ENCODE measurements around the gene FBN3.

The FBN3 gene

GRCh38 chr19:8149261-8150094 is at the start of gene FBN3:
Gene FBN3 (minus strand): TSS chr19:8149592. CDS start chr19:8147480, 2,112 bp downstream.
- no peak for DNase-seq (ENCODE audit: low read depth)
- TF ChIP-seq CTCF (conservative IDR thresholded peaks at IDR 0.05; ENCODE audit: low read depth, low read length): no peak
- H3K4me3 ChIP-seq (ENCODE audit: low read depth, low read length): no peak within 1 kb of the TSS

- DNase-seq (ENCODE audit: low read depth): no peak
- H3K4me3 ChIP-seq (ENCODE audit: low read depth, low read length): no peak overlapping the region
- no peak for TF ChIP-seq CTCF (conservative IDR thresholded peaks at IDR 0.05; ENCODE audit: low read depth, low read length)
These were observed 47.0 kb upstream of the FBN3 start for GRCh38 chr19:8196271-8196927.

GRCh38 chr19:8194528-8195267 is 45.3 kb upstream of the FBN3 start:
- DNase-seq (ENCODE audit: low read depth): no peak
- TF ChIP-seq CTCF (conservative IDR thresholded peaks at IDR 0.05; ENCODE audit: low read depth, low read length): no peak
- no peak overlapping the region for H3K4me3 ChIP-seq (ENCODE audit: low read depth, low read length)

- no peak overlapping the region for H3K4me3 ChIP-seq (ENCODE audit: low read depth, low read length)
- no peak for TF ChIP-seq CTCF (conservative IDR thresholded peaks at IDR 0.05; ENCODE audit: low read depth, low read length)
- no peak for DNase-seq (ENCODE audit: low read depth)
These were observed 42.9 kb upstream of the FBN3 start for GRCh38 chr19:8192221-8192820.

- TF ChIP-seq CTCF (conservative IDR thresholded peaks at IDR 0.05; ENCODE audit: low read depth, low read length): no peak
- no peak overlapping the region for H3K4me3 ChIP-seq (ENCODE audit: low read depth, low read length)
- DNase-seq (ENCODE audit: low read depth): no peak
These were observed 36.1 kb upstream of the FBN3 start for GRCh38 chr19:8185343-8186068.

- no peak for DNase-seq (ENCODE audit: low read depth)
- no peak overlapping the region for H3K4me3 ChIP-seq (ENCODE audit: low read depth, low read length)
- TF ChIP-seq CTCF (conservative IDR thresholded peaks at IDR 0.05; ENCODE audit: low read depth, low read length): no peak
These were observed 34.9 kb upstream of the FBN3 start for GRCh38 chr19:8184274-8184673.

All from choroid plexus epithelial cell (primary cell).